B cell (primary cell): ENCODE results near the gene ADAM12. TPM values are rescaled to one million over a fixed set of nuclear protein-coding genes. Genes with fewer than 3 reads are reported as not detected.

Experiments used
- ATAC-seq: fragments of 200-7000 bp; cut with Tn5 transposase; one replicate; pipeline ENCODE4 v1.10.0; 2021; ENCODE audit warnings: low read depth, mild to moderate bottlenecking, moderate number of reproducible peaks, moderate library complexity
- CTCF ChIA-PET: fragments of 350-600 bp; sonication (Branson Sonifier 250); formaldehyde crosslinking; loops from one replicate; lab custom pipeline; 2021; ENCODE audit warnings: antibody characterized with exemption, inconsistent platforms; lab: Charles Lee
- POLR2A ChIA-PET: fragments of 350-600 bp; sonication (Branson Sonifier 250); formaldehyde crosslinking; loops from one replicate; lab custom pipeline; 2021; ENCODE audit warnings: antibody characterized with exemption; lab: Charles Lee
- DNase-seq: peaks from one replicate; pipeline ENCODE4 v3.0.0; 2013
- H2AFZ ChIP-seq: 2 replicates; pipeline ENCODE4 v1.6.1; 2012; ENCODE audit warnings: mild to moderate bottlenecking, low read depth, low read length; ENCODE audit not compliant: insufficient read depth, poor library complexity, severe bottlenecking
- H3K27ac ChIP-seq, 2 donors: 1 replicate in 1 of 2; 2 replicates in 1 of 2; pipeline ENCODE4 v1.5.1; 2012 to 2013; ENCODE audit warnings: low read length in 2 of 2, mild to moderate bottlenecking in 2 of 2, moderate library complexity in 1 of 2
- H3K27me3 ChIP-seq, 4 experiments: fragments of 200-600 bp in 1 of 4; sonication (generic) in 1 of 4; replicated peaks in 1 of 4; 1 replicate in 2 of 4; 2 replicates in 2 of 4; pipeline versions ENCODE4 v1.6.1 to v1.7.0; 2013 to 2016; ENCODE audit warnings: low read length in 3 of 4, mild to moderate bottlenecking in 2 of 4, mixed read lengths in 1 of 4, moderate library complexity in 1 of 4; ENCODE audit not compliant: insufficient read depth in 4 of 4, control insufficient read depth in 3 of 4; ENCODE audit errors: control extremely low read depth in 1 of 4
- H3K36me3 ChIP-seq, 2 experiments: replicated peaks in 1 of 2; 1 replicate in 1 of 2; 2 replicates in 1 of 2; pipeline versions ENCODE4 v1.6.1 to v1.7.1; 2013; ENCODE audit warnings: low read length in 1 of 2; ENCODE audit not compliant: insufficient read depth in 2 of 2, control insufficient read depth in 1 of 2; ENCODE audit errors: control extremely low read depth in 1 of 2, extremely low read depth in 1 of 2
- H3K4me1 ChIP-seq, 2 donors: fragments of 200-600 bp in 1 of 2; sonication (generic) in 1 of 2; 1 replicate in 1 of 2; 2 replicates in 1 of 2; pipeline versions ENCODE4 v1.5.1 to v1.6.1; 2013 to 2017; ENCODE audit warnings: low read length in 2 of 2; ENCODE audit not compliant: control insufficient read depth in 2 of 2, insufficient read depth in 2 of 2
- H3K4me2 ChIP-seq: replicated peaks from 2 replicates; pipeline ENCODE3; 2012; ENCODE audit warnings: mild to moderate bottlenecking, low read depth, low read length; ENCODE audit not compliant: poor library complexity, severe bottlenecking
- H3K4me3 ChIP-seq, 5 experiments: fragments of 200-600 bp in 1 of 5; sonication (generic) in 1 of 5; 1 replicate in 3 of 5; 2 replicates in 2 of 5; pipeline versions ENCODE4 v1.5.1 to v1.7.0; 2011 to 2016; ENCODE audit warnings: low read length in 4 of 5, mild to moderate bottlenecking in 4 of 5, low read depth in 2 of 5, control low read depth in 1 of 5, moderate library complexity in 1 of 5; ENCODE audit not compliant: insufficient read depth in 1 of 5; ENCODE audit errors: control extremely low read depth in 1 of 5, extremely low read depth in 1 of 5
- H3K79me2 ChIP-seq: fragments of 200-600 bp; sonication (generic); one replicate; pipeline ENCODE4 v1.6.0; 2016; ENCODE audit warnings: low read length; ENCODE audit not compliant: control insufficient read depth, insufficient read depth
- H3K9ac ChIP-seq: fragments of 200-600 bp; sonication (generic); 2 replicates; pipeline ENCODE4 v1.6.1; 2017; ENCODE audit warnings: mild to moderate bottlenecking, low read length, moderate library complexity
- H3K9me3 ChIP-seq, 3 donors: one replicate each; pipeline versions ENCODE4 v1.6.1 to v1.7.1; 2013; ENCODE audit warnings: low read length in 2 of 3; ENCODE audit not compliant: control insufficient read depth in 2 of 3, insufficient read depth in 1 of 3; ENCODE audit errors: control extremely low read depth in 1 of 3
- H4K20me1 ChIP-seq: 2 replicates; pipeline ENCODE4 v1.6.0; 2012; ENCODE audit warnings: mild to moderate bottlenecking, low read length; ENCODE audit not compliant: insufficient read depth, control insufficient read depth, poor library complexity, severe bottlenecking
- H3K27ac Mint-ChIP-seq: one replicate; pipeline ENCODE4 v1.8.0; 2021; ENCODE audit warnings: mixed read lengths
- H3K27me3 Mint-ChIP-seq: one replicate; pipeline ENCODE4 v1.8.0; 2021; ENCODE audit warnings: mixed read lengths
- H3K4me1 Mint-ChIP-seq: one replicate; pipeline ENCODE4 v1.8.0; 2021; ENCODE audit warnings: mixed read lengths
- H3K4me3 Mint-ChIP-seq: one replicate; pipeline ENCODE4 v1.8.0; 2021; ENCODE audit warnings: mixed read lengths
- H3K9me3 Mint-ChIP-seq: one replicate; pipeline ENCODE4 v1.8.0; 2022; ENCODE audit warnings: mixed read lengths; ENCODE audit not compliant: insufficient read depth
- EZH2 ChIP-seq: IDR thresholded peaks from 2 replicates; pipeline ENCODE4 v1.6.1; 2012; ENCODE audit warnings: borderline replicate concordance, low read depth, mild to moderate bottlenecking, moderate library complexity, low read length; ENCODE audit not compliant: insufficient read depth, poor library complexity, severe bottlenecking
- WGBS: methylation state at CpG from one replicate; pipeline ENCODE4 v1.1.5; 2013; ENCODE audit warnings: missing lambda C conversion rate; ENCODE audit not compliant: insufficient coverage; 5-methylcytosine and 5-hydroxymethylcytosine counted together
- intact Hi-C: fragments of 100-400 bp; cut with micrococcal nuclease; formaldehyde crosslinking; loops from one replicate; pipeline ENCODE4 v1.10.0; 2022
- polyA plus RNA-seq: library from polyadenylated mRNA; depleted of rRNA; stranded (reverse); fragments of >200 nt; gene quantifications from 2 replicates; pipeline ENCODE4 v1.2.3, GENCODE V29; 2012
- total RNA-seq, 2 donors: library from RNA; stranded (reverse); fragments of 120-200 nt in 1 of 2; gene quantifications; 1 replicate in 1 of 2; 2 replicates in 1 of 2; pipeline versions ENCODE4 v1.2.3 to v1.2.4, GENCODE V29; 2013 to 2022
- TF ChIP-seq, protein P1 (sequence below): fragments of 200-600 bp; IDR thresholded peaks from one replicate; pipeline ENCODE4 v1.8.0; 2022; ENCODE audit warnings: antibody characterized with exemption, mild to moderate bottlenecking

Gene ADAM12
- total and polyA plus RNA-seq, 2 donors (not counting 1 experiment from before 2014, with no cell fraction given), result 0.01 to 0.22 TPM

DNA sequence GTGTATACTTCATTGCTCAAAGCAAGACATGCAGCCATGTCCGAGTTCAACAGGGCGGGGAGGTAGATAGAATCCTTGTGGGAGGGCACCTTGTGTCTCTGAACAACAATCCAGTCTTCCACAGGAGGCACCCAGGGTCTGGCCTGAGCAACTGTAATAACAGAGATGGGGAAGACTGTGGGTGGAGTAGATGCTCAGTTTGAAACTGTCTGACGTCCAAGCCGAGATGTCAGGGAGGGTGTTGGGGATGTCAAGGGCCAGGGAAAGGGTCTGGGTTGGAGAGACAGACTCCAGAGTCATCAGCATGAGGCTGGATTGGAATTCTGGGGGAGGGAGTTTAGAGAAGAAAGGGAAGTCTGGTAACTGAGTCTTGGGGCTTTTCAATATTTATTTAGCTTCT lies 403.9 kb downstream of the ADAM12 start:
- TF ChIP-seq, protein P1, sequence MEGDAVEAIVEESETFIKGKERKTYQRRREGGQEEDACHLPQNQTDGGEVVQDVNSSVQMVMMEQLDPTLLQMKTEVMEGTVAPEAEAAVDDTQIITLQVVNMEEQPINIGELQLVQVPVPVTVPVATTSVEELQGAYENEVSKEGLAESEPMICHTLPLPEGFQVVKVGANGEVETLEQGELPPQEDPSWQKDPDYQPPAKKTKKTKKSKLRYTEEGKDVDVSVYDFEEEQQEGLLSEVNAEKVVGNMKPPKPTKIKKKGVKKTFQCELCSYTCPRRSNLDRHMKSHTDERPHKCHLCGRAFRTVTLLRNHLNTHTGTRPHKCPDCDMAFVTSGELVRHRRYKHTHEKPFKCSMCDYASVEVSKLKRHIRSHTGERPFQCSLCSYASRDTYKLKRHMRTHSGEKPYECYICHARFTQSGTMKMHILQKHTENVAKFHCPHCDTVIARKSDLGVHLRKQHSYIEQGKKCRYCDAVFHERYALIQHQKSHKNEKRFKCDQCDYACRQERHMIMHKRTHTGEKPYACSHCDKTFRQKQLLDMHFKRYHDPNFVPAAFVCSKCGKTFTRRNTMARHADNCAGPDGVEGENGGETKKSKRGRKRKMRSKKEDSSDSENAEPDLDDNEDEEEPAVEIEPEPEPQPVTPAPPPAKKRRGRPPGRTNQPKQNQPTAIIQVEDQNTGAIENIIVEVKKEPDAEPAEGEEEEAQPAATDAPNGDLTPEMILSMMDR, result no peak
- no peak for TF ChIP-seq EZH2
- no peaks in the 10 kb centered on the region for H4K20me1 ChIP-seq
- H3K27me3 Mint-ChIP-seq, result peaks cover 8% of the 10 kb centered on the region
- no peak overlapping the region for H3K4me3 Mint-ChIP-seq
- ChIA-PET POLR2A (no interaction called here), CTCF (interaction anchor here (0.8 to 7.2 kb wide), 5 partner anchors 8 to 1870 kb away, joined by 3 to 80 read pairs (median 18); no protein-coding TSS in a partner anchor)
- no peaks in the 10 kb centered on the region for H3K9me3 Mint-ChIP-seq
- no peaks in the 10 kb centered on the region for H3K27me3 ChIP-seq
- H3K4me1 Mint-ChIP-seq, result peaks cover 13% of the 10 kb centered on the region
- intact Hi-C loops, result loop anchor here (5.0 kb wide), 1 partner anchor 117 kb away; no protein-coding TSS in a partner anchor
- no peak overlapping the region for H3K27ac Mint-ChIP-seq
- DNase-seq (no peak), ATAC-seq (no peak)
- H2AFZ ChIP-seq, result no peak overlapping the region
- no peak overlapping the region for H3K4me3 ChIP-seq
- H3K4me2 ChIP-seq, result no peak overlapping the region
- H3K36me3 ChIP-seq, result no peaks in the 10 kb centered on the region
- no peaks in the 10 kb centered on the region for H3K9me3 ChIP-seq
- no peaks in the 10 kb centered on the region for H3K79me2 ChIP-seq
- H3K27ac ChIP-seq, result no peak overlapping the region
- H3K9ac ChIP-seq, result no peak overlapping the region
- WGBS, result 69% methylated on average over 2 of the region's 4 CpGs
- no peaks in the 10 kb centered on the region for H3K4me1 ChIP-seq

DNA sequence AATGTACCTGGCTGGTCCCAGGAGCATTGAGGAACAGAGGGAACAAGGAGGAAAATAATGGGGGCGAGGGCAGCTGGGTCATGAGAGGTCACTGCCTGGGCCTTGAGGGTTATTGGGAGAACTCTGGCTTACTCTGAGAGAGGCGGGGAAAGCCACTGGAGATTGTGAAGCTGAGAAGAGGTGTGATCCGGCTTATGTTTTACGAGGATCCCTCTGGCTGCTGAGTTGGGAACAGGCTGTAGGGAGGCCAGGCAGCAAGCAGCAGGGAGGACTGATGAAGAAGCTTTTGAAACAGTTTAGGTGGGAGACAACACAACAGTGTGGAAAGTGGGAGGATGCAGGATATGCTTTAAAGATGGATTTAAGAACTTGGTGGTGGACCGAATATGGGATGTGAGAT lies 404.6 kb downstream of the ADAM12 start:
- intact Hi-C loops, result loop anchor here (2.0 to 5.0 kb wide), 2 partner anchors 116 to 403 kb away; no protein-coding TSS in a partner anchor
- no peaks in the 10 kb centered on the region for H4K20me1 ChIP-seq
- H3K9ac ChIP-seq, result no peak overlapping the region
- POLR2A ChIA-PET, result no interaction called here
- CTCF ChIA-PET, result interaction anchor here (0.8 to 7.2 kb wide), 10 partner anchors 10 to 1871 kb away, joined by 3 to 80 read pairs (median 5); no protein-coding TSS in a partner anchor
- H2AFZ ChIP-seq, result no peak overlapping the region
- no peak overlapping the region for H3K27ac ChIP-seq
- H3K36me3 ChIP-seq, result no peaks in the 10 kb centered on the region
- H3K4me1 Mint-ChIP-seq, result peaks cover 13% of the 10 kb centered on the region
- H3K4me3 ChIP-seq, result no peak overlapping the region
- no peaks in the 10 kb centered on the region for H3K27me3 ChIP-seq
- no peak overlapping the region for H3K4me3 Mint-ChIP-seq
- no peaks in the 10 kb centered on the region for H3K4me1 ChIP-seq
- H3K4me2 ChIP-seq, result no peak overlapping the region
- peaks cover 11% of the 10 kb centered on the region for H3K27me3 Mint-ChIP-seq
- H3K9me3 ChIP-seq, result no peaks in the 10 kb centered on the region
- DNase-seq (no peak), ATAC-seq (no peak)
- 93% methylated on average over 4 of the region's 5 CpGs for WGBS
- peak overlapping the region; percentile 17 for H3K27ac Mint-ChIP-seq
- no peaks in the 10 kb centered on the region for H3K9me3 Mint-ChIP-seq
- H3K79me2 ChIP-seq, result no peaks in the 10 kb centered on the region
- no peak for TF ChIP-seq EZH2
- TF ChIP-seq, protein P1, result no peak
